ENCODE measurements around the gene SLC23A2.
A peak's percentile ranks its signal among the peaks of the same experiment; 100 is the strongest.
"Not testable (repeated sequence)": the region's sequence is repeated elsewhere in the genome, so short reads cannot be mapped to it uniquely, and the experiment has no call there.

SLC23A2 gene

DNA sequence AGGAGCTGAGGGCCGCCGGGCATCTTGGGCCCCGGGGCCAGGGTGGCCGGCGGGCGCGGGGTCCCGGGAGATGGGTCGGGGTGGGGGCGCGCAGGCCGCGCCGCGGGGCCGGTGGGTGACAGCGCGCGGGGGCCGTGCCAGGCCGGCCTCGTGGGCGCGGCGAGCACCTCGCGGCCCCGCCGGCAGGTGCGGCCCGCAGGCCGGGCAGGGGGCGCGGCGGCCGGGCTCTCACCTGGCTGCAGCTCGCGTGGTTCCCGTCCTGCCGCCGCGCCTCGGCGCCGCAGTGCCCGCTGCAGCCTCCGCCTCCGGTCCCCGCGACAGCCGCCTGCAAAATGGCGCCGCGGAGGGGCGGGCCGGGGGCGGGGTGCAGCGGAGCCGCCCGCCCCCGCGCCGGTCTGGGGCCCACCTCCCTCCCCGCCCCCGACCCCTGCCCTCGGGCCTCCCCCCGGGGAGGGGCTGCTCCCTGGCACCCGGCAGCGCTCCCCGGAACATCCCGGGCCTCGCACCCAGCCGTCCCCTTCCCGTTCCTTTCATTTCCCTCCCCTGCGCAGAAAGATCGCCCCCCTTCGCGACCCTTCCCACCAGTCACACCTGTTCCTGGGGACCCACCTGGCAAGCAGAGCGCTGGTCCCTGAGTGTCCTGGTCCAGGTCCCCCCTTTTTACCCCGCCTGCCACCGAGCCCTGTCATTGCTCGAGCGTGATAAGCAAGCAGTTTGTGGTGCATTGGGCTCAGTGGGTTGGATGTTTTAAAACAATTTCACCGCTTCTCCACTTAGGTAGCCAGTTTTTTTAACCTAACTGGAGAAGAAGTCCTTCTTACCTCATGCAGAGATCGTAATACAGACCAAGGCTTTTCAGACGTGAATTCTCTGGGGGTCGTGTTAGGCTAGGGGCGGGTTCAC, at the start of gene SLC23A2:
TSS of gene SLC23A2 (minus strand) at position 337 of the 903 bp plus-strand sequence. CDS start 68,948 bp downstream, outside the sequence.
- DNase-seq = peak; percentile 75

DNA sequence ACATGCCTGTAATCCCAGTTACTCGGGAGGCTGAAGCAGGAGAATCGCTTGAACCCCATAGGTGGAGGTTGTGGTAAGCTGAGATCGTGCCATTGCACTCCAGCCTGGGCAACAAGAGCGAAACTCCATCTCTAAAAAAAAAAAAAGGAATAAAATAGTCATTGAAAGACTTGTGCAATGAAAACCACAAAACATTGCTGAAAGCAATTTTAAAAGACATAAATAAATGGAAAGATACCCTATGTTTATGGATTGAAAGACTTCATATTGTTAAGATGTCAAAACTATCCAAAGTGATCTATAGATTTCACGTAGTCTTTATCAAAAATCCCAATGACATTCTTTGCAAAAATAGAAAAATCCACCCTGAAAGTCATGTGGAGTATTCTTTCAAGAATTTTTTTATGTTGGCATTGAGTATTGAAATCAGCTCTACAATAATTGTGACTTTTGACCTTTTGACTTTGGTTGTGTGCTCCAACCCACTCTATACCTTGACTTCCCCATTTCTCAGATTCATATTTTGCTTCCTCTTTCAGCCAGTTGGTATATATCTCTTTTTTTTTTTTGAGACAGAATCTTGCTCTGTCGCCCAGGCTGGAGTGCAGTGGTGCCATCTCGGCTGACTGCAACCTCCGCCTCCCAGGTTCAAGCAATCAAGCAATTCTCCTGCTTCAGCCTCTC, 45.5 kb upstream of the SLC23A2 start:
- DNase-seq = no peak

DNA sequence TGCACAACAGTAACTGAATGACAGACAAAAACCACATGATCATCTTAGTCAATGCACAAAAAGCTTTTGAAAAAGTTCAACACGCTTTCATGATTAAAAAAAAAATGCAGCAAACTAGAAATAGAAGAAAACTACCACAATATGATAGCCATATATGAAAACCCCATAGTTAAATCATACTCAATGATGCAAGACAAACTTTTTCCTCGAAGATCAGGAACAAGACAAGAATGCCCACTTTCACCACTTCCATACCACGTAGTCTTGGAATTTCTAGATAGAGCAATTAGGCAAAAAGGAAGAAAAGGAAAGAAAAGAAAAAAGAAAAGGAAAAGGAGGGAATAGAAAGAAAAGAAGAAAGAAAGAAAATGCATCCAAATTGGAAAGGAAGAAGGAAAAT, 44.6 kb upstream of the SLC23A2 start:
- no peak for DNase-seq

DNA sequence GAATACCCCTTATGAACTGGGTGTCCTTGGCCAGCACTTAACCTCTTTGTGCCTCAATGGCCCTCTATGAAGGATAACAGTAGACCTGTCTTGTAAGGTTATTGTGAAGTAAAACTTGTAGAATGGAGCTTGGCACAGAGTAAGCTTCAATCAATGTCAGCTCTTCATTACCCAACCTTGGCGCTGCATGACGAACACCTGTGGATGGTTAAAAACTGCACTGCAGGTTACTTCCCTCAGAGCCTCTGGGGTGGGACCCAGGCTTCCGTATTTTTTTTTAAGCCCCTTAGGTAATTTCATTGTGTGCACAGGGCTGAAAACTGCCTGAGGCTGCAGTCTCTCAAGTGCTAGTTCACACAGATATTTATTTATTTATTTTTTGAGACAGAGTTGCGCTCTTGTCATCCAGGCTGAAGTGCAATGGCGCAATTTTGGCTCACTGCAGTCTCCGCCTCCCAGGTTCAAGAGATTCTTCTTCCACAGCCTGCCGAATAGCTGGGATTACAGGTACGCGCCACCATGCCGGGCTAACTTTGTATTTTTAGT, 42.8 kb upstream of the SLC23A2 start:
- no peak for DNase-seq

DNA sequence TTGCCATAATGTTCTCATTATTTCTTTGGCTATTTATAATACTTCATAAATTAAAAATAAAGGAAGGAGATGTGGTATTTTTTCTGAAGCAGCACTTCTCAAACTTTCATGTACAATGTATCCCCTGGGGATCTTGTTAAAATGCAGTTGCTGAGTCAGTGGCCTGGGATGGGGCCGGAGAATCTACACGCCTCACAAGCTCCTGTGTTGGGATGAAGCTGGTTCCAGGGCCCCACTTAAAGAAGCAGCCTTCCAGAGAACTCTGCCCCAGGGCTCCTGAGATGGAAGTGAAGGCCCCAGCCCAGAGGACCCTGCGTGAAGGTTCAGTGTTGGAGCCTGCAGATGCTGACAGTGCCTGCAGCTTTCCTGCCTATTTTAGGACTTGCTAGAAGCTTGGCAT, 40.1 kb upstream of the SLC23A2 start:
- no peak for DNase-seq

DNA sequence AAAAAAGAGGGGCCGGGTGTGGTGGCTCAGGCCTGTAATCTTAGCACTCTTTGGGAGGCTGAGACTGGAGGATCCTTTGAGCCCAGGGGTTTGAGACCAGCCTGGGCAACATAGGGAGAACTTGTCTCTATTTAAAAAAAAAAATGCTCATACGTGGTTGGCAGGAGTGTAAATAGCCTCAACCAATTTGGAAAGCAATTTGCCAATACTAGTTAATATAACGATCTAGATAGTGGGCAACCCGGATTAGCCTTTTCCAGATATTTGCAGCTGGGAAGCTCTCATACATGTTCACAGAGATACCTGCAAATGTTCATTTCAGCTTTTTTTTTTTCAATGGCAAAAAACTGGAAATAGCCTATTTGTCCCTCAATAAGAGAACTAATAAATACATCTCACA, 39.0 kb upstream of the SLC23A2 start:
- DNase-seq = no peak

DNA sequence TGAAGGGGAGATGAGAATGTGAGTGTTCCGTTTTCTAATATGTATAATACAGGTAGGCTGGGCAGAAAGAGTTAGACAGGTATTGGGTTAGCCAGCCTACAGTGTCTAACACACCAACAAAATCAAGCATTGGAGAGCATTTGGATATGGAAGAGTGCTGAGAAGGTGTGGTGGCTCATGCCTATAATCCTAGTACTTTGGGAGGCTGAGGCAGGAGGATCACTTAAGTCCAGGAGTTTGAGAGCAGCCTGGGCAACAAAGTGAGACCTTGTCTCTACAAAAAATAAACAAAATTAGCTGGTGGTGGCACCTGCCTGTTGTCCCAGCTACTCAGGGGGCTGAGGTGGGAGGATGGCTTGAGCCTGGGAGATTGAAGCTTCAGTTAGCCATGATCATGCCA, 38.6 kb upstream of the SLC23A2 start:
- no peak for DNase-seq

DNA sequence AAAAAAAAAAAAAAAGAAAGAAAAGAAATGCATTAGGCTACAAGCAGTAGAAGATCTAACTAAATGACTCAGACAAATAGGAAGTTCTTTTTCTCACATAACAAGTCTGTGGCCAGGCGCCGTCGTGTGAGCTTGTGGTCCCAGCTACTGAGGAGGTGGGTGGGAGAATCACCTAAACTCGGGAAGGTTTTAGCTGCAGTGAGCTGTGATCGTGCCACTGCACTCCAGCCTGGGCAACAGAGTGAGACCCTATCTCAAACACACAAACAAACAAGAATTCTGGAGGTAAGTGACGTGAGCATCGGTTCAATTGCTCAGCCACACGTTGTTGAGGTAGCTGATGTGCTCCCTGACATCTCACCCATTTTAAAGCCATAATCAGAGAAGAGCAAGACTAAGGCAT, 37.9 kb upstream of the SLC23A2 start:
- DNase-seq = peak; percentile 24

DNA sequence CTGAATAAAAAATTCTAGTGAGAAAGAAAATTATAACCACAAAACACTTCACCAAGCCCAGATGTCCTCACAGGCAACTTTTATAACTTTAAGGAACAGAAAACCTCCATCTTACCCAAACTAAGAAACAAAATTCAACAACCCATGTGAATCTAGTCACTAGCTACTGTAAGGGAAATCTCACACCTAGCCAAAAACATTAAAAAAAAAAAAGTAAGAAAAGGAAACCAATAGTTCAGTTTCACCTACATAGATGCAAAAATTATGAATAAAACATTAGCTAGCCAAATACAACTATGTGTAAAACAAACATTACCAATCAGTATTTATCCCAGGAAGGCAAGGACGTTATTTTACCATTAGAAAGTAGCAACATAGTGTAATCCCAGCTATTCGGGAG, 35.5 kb upstream of the SLC23A2 start:
- no peak for DNase-seq

DNA sequence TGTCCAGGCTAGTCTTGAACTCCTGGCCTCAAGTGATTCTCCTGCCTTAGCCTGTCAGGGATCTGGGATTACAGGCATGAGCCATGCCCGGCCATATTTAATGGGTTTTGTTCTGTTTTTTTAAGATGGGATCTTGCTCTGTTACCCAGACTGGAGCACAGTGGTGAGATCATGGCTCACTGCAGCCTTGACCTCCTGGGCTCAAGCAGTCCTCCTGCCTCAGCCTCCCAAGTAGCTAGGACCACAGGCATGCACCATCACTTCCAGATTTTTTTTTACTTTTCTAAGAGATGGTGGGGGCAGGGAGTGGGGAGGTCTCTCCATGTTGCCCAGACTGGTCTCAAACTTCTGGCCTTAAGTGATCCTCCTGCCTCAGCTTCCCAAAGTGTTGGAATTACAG, 34.2 kb upstream of the SLC23A2 start:
- not testable (repeated sequence) for DNase-seq

DNA sequence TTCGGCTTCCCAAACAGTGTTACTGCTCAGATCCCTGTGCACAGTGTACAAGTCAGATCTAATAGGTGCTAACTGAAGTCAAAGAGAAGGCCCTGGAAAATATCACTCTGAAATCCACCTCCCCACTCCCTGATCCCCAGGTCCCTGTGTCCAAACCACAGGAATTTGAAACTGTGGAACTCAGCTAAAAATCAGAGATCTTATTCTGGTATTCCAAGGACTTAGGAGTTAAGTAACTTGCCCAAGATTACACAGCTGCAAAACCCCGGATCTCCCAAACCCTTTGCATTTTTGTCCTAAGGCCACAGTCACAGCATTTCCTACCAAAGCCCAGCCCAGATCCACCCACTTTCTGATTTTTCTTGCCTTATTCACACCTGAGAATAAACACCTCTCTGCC, 32.3 kb upstream of the SLC23A2 start:
- DNase-seq = no peak

DNA sequence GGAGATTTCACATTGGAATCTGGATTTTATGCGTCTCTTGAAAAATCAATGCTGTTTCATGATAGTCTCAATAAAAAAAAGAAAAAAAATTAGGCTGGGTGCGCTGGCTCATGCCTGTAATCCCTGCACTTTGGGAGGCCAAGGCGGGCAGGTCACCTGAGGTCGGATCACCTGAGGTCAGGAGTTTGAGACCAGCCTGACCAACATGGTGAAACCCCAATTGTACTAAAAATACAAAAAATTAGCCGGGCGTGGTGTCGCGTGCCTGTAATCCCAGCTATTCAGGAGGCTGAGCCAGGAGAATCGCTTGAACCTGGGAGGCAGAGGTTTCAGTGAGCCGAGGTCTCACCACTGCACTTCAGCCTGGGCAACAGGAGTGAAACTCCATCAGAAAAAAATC, 30.4 kb upstream of the SLC23A2 start:
- not testable (repeated sequence) for DNase-seq

DNA sequence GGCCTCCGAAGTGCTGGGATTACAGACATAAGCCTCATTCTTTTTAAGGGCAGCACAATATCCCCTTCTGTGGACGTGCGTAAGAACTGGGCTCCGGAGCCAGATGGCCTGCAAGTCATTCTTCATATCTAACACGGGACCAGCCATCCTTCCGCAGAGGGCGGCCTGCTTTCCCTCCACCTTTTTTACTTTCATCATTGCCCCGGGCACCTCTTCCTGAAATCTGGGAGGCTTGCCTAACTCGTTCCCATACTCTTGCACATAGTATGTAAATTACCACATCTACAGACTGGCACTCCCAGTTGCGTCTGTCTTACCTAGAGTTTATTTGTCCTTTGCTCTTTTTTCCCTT, 29.9 kb upstream of the SLC23A2 start:
- no peak for DNase-seq

DNA sequence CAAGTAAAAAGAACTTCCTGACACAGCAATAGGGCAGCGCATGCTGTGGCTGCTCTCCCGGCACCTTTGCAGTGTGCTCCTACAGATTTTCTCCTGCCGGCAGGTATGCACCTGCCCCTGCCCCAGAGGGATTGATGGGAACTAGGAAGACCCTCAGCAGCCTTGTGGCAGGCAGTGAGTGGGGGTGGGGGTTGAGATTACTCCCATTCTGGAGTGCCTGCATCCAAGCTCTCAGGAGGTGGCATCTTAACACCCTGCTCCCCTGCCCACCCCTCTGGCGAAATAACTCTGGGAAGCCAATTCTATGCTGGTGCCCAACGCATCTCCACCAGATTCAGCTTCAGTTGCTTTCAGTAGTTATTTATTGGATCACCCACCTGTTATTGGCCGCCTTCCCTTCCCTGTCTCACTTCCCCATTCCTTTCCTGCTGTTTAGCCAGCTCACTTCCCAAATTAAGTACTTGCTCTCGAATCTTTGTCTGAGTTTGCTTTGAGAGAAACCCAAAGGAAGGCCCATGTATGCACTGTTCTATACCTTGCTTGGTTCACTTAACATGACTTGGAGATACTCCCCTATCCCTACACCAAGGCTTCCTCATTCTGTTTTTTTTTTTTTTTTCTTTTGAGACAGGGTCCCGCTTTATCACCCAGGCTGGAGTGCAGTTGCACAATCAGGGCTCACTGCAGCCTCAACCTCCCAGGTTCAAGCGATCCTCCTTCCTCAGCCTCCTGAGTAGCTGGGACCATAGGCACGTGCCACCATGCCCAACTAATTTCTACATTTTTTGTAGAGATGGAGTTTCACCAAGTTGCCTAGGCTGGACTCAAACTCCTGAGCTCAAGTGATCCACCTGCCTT, 29.3 kb upstream of the SLC23A2 start:
- DNase-seq = no peak

DNA sequence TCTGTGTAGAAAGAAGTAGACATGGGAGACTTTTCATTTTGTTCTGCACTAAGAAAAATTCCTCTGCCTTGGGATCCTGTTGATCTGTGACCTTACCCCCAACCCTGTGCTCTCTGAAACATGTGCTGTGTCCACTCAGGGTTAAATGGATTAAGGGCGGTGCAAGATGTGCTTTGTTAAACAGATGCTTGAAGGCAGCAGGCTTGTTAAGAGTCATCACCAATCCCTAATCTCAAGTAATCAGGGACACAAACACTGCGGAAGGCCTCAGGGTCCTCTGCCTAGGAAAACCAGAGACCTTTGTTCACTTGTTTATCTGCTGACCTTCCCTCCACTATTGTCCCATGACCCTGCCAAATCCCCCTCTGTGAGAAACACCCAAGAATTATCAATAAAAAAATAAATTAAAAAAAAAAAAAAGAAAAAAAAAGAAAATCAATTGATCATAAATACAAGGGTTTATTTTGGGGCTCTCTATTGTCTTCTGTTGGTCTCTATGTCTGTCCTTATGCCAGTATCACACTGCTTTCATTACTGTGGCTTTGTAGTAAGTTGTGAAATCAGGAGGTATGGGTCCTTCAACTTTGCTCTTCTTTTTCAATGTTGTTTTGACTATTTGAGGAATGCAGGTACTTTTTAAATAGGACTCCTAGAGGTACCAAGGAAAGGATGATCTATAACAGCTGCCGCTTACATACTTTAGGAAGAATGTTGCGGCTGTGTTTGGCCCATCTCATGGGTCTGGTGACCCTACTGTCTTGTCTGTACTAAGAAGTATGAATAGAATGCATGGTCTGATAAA, 27.1 kb upstream of the SLC23A2 start:
- not testable (repeated sequence) for DNase-seq

DNA sequence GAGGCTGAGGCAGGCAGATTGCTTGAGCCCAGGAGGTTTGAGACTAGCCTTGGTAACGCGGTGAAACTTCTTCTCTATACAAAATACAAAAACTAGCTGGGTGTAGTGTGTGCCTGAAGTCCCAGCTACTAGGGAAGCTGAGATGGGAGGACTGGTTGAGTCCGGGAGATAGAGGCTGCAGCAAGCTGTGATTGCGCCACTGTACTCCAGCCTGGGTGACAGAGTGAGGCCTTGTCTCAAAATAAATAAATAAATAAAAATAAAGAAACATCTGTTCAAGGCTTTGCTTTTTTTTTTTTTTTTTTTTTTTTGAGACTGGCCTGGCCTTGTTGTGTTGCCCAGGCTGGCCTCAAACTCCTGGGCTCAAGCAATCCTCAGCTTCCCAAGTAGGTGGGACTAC, 23.7 kb upstream of the SLC23A2 start:
- DNase-seq = no peak

DNA sequence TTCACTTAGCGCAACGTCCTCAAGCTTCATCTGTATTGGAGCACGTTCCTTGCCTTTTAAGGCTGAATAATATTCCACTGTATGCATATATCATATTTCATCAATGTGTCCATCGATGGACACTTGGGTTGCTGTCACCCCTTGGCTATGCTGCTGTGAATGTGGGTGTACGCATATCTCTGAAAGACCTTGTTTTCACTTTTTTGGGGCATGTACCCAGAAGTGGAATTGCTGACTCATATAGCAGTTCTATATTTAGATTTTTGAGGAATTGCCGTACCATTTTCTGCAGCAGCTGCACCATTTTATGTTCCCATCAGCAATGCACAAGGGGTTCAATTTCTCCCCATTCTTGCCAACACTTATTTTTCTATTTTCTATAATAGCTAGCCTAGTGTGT, 22.8 kb upstream of the SLC23A2 start:
- no peak for DNase-seq

DNA sequence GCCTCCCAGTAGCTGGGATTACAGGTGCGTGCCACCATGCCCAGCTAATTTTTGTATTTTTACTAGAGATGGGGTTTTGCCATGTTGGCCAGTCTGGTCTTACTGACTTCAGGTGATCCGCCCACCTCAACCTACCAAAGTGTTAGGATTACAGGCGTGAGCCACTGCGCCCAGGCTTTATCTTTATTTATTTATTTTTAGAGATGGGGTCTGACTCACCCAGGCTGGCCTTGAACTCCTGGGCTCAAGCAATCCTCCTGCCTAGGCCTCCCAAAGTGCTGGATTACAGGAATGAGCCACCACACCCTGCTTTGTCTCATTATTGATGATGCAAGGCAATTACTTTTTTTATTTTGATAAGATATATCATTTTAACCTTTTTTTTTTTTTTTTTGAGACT, 21.9 kb upstream of the SLC23A2 start:
- DNase-seq = not testable (repeated sequence)

DNA sequence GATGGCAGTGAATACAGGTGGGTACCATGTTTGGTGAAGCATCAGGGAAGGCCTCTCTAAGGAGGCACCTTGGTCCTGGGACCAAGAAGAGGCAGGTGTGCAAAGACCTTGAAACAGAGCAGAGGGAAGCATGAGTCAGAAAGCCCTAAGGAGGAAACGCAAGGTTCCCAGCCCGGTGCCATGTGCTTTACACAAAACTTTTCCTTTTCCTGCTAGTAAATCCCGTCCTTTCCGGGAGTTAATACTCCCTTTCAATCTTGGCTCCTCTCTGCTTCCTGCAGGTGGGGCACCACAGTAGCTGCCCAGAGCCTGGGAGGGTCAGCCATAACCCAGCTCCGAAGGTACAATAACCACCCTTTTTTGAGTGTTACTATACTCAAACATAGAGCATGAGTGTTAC, 19.4 kb upstream of the SLC23A2 start:
- no peak for DNase-seq

DNA sequence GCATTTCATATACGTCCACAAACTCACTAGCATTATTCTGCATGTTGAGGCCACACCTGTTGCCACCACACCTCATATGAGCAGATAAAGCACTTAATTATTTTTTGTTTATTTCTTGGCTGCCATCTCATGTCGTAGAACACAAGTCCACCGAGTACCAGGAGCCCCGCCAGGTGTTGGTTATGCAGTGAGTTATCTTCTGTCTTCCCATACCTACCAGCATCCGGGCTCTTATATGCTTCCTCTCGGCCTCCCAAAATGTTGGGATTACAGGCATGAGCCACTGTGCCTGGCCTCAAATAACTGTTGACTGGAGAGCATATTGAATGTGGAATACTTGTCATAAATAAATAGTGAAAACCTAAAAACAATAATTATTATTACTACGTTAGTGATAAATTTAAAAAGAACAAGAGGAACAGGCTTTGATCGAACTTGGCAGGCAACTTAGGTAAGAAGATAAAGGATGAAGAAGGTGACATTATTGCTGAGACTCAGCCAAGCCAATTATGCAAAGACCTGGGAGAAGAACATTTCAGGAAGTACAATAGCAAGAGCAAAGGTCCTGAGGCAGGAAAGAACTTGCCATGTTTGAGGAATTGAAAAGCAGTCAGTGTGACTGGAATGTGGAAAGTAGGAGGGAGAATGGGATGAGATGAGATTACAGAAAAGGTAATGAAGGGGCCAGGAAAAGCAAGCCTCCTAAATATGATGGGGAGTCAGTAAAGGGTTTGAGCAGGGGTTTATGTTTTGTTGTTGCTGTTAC, 12.6 kb upstream of the SLC23A2 start:
- no peak for DNase-seq

DNA sequence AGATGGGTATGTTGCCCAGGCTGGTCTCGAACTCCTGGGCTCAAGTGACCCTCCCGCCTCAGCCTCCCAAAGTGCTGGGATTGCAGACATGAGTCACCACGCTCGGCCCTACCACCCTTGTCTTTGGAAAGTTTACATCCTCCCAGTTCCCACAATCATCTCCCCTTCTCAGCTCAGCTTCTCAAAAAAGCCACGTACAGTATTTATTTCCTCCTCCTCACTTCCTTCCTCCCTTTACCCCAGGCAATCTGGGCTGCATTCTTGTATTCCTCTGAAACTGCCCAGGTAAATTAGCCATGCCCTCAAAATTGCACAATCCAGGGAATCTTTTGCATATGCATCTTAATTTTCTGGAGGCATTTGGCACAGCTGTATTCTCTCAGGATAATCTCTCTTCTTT, 7.4 kb upstream of the SLC23A2 start:
- no peak for DNase-seq

DNA sequence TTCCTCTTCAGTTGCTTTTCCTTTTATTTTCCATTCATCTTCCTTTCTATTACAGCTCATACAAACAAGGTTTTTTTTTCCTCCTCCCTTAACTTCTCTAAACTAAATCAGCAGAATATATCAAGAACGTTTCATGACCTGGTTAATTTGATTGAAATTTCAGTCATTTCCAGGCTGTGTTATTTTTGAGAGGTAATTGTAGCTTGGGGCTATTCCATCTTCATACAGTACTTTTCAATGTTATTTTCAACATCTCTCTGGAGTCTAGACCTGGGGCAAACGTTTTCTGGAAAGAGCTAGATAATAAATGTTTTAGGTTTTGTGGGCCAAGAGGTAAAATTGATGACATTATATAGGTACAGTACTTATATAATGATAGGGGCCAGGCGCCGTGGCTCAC, 4.0 kb upstream of the SLC23A2 start:
- DNase-seq = no peak
